Kidney capillary endothelial cell (primary cell): ENCODE measurements around the gene KRTAP12-3.
"Not testable (repeated sequence)": the region's sequence is repeated elsewhere in the genome, so short reads cannot be mapped to it uniquely, and the experiment has no call there.

Experiments
- DNase-seq: peaks from one replicate; pipeline ENCODE4 v3.0.0-alpha.2; 2018; ENCODE audit warnings: low spot score

The KRTAP12-3 gene

GRCh38 chr21:44657635-44658540 lies at the start of gene KRTAP12-3:
KRTAP12-3 (plus strand) TSS chr21:44657932; CDS start chr21:44657980, 48 bp downstream.
- no peak for DNase-seq

GRCh38 chr21:44609193-44609592 lies 48.5 kb upstream of the KRTAP12-3 start:
- no peak for DNase-seq

- DNase-seq = not testable (repeated sequence)
These were observed 47.4 kb upstream of the KRTAP12-3 start for GRCh38 chr21:44610157-44610843.

- no peak for DNase-seq
These were observed 46.2 kb upstream of the KRTAP12-3 start for GRCh38 chr21:44611551-44611950.

- no peak for DNase-seq
These were observed 45.7 kb upstream of the KRTAP12-3 start, which contains the start of gene KRTAP10-8 for GRCh38 chr21:44612029-44612486. KRTAP10-8 (plus strand) TSS chr21:44612079; CDS start chr21:44612101, 22 bp downstream.

GRCh38 chr21:44612669-44613229 lies 45.0 kb upstream of the KRTAP12-3 start:
- no peak for DNase-seq

GRCh38 chr21:44613386-44614155 lies 44.2 kb upstream of the KRTAP12-3 start:
- no peak for DNase-seq

- no peak for DNase-seq
These were observed 43.5 kb upstream of the KRTAP12-3 start for GRCh38 chr21:44614161-44614631.

GRCh38 chr21:44614961-44615391 lies 42.8 kb upstream of the KRTAP12-3 start:
- DNase-seq = no peak

- no peak for DNase-seq
These were observed 42.3 kb upstream of the KRTAP12-3 start for GRCh38 chr21:44615466-44615865.

GRCh38 chr21:44615911-44616590 lies 41.7 kb upstream of the KRTAP12-3 start:
- no peak for DNase-seq

GRCh38 chr21:44616591-44616926 lies 41.2 kb upstream of the KRTAP12-3 start:
- no peak for DNase-seq

GRCh38 chr21:44617071-44617501 lies 40.6 kb upstream of the KRTAP12-3 start:
- DNase-seq = no peak

- DNase-seq = peak; percentile 2
These were observed 39.2 kb upstream of the KRTAP12-3 start for GRCh38 chr21:44618504-44618903.

- peak; percentile 3 for DNase-seq
These were observed 38.8 kb upstream of the KRTAP12-3 start for GRCh38 chr21:44618909-44619308.

GRCh38 chr21:44619886-44620285 lies 37.8 kb upstream of the KRTAP12-3 start:
- DNase-seq = no peak

GRCh38 chr21:44623575-44623974 lies 34.2 kb upstream of the KRTAP12-3 start:
- DNase-seq = no peak

- no peak for DNase-seq
These were observed 32.0 kb upstream of the KRTAP12-3 start for GRCh38 chr21:44625756-44626155.

- DNase-seq = no peak
These were observed 31.5 kb upstream of the KRTAP12-3 start for GRCh38 chr21:44626262-44626661.

GRCh38 chr21:44626673-44627143 lies 31.0 kb upstream of the KRTAP12-3 start, which contains the start of gene KRTAP10-9:
KRTAP10-9 (plus strand) TSS chr21:44627093; CDS start chr21:44627172, 79 bp downstream.
- no peak for DNase-seq
